Astrocyte of the cerebellum (primary cell): ENCODE data around the gene GBE1.

Experiments used
- DNase-seq: peaks from one replicate; pipeline ENCODE4 v3.0.0-alpha.2; 2011; ENCODE audit warnings: low read depth
- H3K4me3 ChIP-seq: 2 replicates; pipeline ENCODE4 v1.5.1; 2011; ENCODE audit warnings: mild to moderate bottlenecking, low read depth, low read length, moderate library complexity
- CTCF ChIP-seq: IDR thresholded peaks from 2 replicates; pipeline ENCODE4 v1.5.1; 2012; ENCODE audit warnings: low read length, low read depth, moderate library complexity, mild to moderate bottlenecking; ENCODE audit errors: missing control alignments
- in situ Hi-C: cut with HindIII; loops from 2 replicates; pipeline ENCODE4 v1.10.0; 2017; ENCODE audit warnings: low sequenced_read_pairs

The GBE1 gene

DNA sequence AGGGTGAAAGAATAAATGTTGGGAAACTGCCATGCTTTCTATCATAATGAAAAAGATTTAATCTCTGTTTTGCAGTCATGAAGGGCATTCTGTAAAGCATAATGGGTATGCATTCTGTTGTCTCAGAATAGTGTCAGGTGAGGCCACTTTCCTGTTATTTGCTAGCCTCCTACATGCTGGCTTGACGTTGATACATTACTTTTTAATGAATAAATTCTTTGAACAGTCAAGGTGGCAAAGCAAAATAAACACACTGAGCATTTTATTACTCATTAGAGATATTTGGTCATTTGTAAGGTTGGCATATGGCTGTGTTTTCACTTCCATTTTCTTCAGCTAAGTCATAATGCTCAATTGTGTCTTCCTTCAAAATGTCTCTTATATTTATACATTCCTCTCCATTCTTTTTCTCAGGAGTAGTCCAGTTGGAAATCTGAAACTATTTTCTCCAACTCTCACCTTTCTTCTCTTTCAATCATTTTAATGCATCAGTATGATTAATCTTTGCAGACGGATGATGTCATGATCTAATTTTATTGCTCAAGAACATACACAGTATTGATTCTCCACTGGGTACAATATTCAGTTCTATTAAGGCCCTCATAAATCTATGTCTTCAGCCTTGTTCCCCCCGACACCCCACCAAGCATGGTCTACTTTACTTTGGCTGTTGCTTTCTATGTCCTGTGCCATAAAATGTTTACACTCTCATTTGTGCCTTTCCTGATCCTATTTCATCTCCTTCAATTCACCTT is 290.7 kb downstream of the GBE1 start:
- DNase-seq: no peak
- no peak for TF ChIP-seq CTCF
- in situ Hi-C loops: no loop called here
- no peak overlapping the region for H3K4me3 ChIP-seq

- H3K4me3 ChIP-seq: no peak overlapping the region
- DNase-seq: no peak
- in situ Hi-C loops: no loop called here
- no peak for TF ChIP-seq CTCF
Observed at GRCh38 chr3:81468391-81468790, 293.1 kb downstream of the GBE1 start.

GRCh38 chr3:81466201-81466560 is 295.3 kb downstream of the GBE1 start:
- H3K4me3 ChIP-seq: no peak overlapping the region
- no peak for DNase-seq
- TF ChIP-seq CTCF: no peak
- in situ Hi-C loops: no loop called here

GRCh38 chr3:81465510-81466200 is 295.8 kb downstream of the GBE1 start:
- in situ Hi-C loops: no loop called here
- TF ChIP-seq CTCF: no peak
- no peak overlapping the region for H3K4me3 ChIP-seq

DNA sequence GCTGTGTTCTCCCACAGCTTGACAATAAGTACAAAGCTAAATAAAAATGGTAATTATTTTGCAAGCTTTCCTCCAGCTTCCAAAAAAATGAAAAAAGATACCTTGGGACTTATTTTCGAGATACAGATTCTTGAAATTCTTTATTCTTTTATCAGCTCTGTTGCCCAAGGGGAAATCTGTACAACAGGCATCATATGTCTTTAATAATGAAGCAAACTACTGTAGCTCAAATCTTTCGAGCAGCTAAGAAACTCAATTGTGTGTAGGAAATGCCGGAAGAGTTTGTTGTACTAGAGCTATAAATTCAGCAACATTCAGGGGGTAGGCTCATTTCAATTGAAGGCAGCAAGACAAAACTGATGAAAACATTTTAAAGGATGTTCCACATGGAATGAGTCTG is 297.7 kb downstream of the GBE1 start:
- in situ Hi-C loops: no loop called here

More at GRCh38 chr3:81465510-81466200, 295.8 kb downstream of the GBE1 start:
- no peak for DNase-seq

GRCh38 chr3:81462921-81463320 is 298.5 kb downstream of the GBE1 start:
- TF ChIP-seq CTCF: no peak
- in situ Hi-C loops: no loop called here
- DNase-seq: no peak
- no peak overlapping the region for H3K4me3 ChIP-seq

More for the DNA sequence above, 297.7 kb downstream of the GBE1 start:
- H3K4me3 ChIP-seq: no peak overlapping the region
- no peak for TF ChIP-seq CTCF
- DNase-seq: no peak
